HG02973 (cell line): ENCODE data around the gene ASTN1.

ENCODE experiments used
- ATAC-seq: cut with Tn5 transposase; IDR thresholded peaks from one replicate; pipeline ENCODE4 v1.9.1; 2021; ENCODE audit warnings: moderate library complexity; ENCODE audit not compliant: unreplicated experiment

Gene ASTN1

DNA sequence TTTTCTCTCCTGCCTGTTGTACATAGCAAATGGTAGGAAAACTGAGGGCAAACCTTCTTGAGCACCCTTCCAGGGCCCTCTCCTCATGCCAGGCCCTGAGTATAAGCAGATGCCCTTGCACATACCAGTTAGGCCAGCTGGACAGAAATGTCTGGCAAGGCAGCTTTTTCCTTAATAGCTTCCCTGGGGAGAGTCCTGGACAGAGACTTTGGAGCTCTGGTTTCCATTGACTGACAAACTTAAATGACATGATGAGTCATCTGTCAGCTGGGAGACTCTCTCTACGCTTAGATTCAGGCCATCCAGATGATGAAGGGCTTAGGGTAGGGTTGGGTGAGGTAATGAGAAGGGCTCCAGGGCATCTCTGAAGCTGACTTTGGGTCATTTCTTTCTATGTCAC, 317.5 kb downstream of the ASTN1 start:
- ATAC-seq = no peak

DNA sequence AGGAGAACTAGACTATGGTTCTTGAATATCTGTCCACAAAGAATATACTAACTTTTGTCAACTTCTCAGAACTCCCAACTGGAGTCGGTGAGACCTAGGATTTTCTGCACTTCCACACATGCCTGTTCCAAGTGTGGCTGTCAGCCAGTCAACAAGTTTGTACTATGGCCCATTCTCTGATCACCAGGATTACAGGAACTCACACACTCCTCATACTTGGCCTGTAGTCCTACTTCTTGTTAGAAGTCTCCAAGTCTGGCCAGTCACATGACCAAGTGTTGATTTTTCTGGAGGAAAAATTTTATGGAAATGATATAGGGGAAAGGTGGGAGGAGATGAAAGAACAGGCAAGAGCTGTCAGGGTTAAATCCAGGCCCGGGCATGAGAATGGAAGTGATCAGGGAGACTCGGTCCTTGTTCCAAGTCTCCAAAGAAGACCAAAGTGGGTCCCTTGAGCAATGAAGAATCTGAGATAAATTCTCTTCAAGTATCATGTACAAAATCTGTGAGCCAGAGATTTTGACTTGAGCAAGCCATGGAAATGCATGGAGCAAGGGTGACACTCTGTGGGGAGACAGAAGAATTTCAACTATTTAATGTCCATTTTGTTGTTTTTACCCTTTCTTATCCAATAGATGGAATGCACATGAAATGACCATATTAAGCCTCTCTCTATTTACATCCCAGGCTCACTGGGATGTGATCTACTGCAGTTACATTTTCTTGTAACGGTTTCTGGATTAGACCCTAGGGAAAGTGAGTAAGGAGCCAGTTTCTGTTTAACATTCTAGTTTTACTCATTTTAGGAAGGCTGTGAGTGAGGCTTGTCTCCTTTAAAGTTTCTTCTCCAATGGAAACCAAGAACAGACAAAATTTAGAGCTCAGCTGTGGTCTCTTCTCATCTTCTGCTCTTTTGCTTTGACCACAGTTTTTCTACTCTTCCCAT, 320.9 kb downstream of the ASTN1 start:
- ATAC-seq = no peak

DNA sequence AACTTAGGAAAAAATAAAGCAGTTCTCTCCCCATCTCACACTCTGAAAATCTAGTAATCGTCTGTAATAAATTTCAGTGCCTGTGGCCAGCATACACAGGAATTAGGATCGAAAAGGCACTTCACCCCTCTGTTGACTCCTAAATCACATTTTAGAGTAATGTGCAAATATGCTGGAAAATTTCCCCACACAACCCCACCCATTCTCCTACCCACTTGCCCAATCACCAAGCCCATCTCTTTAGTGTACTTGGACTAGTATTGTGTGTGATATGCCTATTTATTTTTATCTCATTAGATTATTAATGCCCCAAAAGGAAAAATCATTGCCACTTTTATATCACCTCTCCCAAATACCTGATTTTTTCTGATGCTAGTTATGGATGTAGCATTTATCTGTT, 323.3 kb downstream of the ASTN1 start:
- no peak for ATAC-seq

DNA sequence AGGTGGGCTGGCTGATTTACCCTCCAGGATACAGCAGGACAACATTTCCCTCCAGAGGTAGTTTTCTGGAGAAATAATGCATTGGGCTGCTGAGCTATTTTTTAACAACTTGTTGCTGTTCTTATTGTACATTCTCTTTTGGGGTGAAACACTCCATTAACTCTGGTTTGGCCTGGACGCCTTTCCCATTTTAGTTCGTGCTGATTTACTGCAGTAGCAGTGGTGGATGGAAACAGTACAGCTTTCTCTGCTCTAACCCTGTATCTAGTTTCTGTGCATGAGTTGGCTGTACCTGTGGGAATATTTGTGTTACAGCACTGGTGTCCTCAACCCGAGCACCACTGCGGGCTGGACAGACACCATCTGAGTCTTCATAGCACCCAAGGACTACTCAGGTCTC, 325.3 kb downstream of the ASTN1 start:
- no peak for ATAC-seq

DNA sequence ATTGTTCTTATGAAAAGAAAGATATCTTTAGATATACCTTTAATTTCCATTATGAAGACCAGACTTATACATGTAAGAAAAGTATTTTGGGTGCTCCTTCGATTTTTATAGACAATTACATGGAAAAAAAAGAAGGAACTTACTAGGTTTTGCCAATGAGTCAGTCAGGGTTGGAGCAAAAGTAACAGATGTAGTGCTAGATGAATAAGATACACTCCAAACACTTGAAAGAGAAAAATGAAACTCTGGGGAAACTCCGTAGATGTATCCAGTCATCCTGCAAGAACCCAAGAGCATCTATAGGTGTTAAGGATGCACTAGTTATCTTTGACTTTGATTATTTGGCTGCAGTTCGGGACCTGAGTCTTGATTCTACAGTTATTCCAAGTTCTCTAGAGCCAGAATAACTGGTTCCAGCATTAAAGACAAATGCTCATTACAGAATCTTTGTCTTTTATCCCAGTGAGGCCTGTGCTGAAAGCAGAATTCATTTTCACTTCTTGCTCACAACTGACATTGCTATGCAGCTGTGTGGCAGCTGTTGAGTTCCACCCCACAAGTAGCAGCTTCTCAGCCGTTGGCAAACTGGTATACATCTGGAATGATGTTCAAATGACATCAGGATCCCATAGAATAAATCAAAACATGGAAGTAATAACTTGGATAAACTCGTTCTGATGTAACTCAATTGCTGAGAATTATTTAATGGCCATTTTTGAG, 326.1 kb downstream of the ASTN1 start:
- no peak for ATAC-seq

DNA sequence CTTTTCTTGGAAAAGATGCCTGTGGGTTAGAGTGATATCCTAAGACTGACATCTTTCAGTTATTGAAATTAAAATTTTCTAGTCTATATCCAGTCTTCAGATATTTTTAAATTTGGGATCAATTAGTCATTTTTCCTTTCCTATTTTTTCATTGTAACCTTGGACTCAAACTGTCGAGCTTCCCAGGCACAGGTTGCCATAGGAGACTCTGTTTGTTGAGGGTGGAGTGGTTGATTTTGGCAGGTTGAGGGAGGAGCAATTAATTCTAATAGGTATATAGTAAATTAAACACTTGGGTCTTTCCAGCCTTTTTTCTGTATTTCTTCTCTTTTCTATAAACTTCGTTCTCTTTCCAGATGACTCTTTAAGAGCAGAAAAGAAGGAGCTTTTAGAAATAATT, 326.8 kb downstream of the ASTN1 start:
- ATAC-seq = no peak

DNA sequence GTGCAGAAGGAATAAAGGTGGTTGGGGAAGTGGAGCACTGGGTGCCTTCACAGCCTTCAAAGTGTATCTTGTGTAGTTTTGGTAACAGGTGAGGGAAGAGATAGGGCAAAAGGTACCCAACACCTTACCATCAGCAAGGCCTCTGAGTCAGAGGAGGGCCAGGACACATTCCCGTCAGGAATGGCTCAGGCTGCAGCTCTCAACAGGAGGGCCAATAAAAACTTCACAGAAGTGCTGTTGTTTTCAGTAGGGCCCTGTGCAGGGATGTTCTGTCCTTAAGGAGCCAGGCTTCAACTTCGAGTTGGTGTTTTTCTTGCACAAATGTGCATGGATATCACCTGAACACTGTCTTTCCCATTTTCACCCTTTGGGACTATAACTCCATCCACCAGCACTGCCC, 333.4 kb downstream of the ASTN1 start:
- ATAC-seq = no peak

DNA sequence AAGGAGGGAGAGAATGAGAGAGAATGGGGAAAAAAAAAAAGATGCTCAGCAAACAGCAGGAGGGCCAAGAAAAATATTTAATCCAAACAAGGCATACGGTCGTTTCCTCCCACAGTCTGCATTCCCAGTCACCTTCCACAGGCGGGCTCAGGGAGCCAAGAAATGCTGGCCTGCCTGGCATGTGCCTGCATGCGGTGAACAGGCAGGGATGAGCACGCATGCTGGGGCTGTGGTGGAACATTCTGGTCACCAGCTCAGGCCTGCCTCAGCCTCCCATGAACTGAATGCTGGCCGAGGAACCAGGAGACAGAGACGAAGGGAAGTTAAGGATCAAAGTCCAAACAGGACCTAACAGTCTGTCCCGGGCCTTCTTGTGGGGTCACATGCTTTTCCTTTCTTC, 335.3 kb downstream of the ASTN1 start:
- ATAC-seq = no peak

DNA sequence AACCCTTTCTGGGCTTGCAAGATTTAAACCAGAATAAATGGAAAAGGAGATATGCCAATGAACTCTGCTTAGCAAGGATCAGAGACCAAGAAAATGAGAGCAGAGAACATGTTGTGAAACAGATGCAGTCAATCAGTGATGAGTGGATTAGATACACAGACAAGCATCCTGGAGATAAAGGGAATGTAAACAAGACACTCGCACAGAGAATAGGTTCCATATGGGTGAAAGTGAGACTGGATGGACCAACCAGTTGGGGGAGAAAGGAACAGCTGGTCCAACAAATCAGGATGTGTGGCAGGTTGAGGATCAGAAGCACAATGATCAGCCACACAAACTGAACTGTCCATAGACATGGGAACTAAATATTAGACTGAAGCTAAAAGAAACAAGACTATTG, 338.2 kb downstream of the ASTN1 start:
- no peak for ATAC-seq

DNA sequence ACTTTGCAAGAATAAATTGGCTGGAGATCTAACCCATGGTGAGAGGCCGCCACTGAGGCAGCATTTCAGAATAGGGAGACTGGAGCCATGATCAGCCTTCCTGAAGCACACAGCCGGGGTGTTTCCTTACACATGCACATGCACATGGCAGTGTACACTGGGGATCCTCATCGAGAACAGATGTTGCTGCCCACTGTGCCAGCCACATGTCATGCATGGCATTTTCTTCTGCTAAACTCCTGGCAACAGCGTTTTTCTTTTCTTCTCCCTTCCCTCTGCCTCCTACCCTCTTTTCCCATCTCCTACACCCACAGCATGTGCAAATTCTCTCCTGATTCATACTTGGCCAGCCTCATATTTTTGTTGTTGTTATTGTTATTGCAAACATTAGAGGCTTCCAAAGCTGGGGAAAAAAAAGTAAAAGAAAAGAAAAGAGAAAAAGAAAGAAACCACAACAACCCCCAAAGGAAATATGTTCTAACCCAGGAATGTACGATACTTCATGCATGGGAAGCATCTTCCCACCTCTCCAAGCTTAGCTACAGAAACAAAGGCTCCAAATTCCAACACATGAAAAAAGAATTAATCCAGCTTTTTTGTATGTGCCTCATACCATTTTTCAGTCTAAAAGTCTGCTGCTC, 344.0 kb downstream of the ASTN1 start:
- ATAC-seq = no peak

DNA sequence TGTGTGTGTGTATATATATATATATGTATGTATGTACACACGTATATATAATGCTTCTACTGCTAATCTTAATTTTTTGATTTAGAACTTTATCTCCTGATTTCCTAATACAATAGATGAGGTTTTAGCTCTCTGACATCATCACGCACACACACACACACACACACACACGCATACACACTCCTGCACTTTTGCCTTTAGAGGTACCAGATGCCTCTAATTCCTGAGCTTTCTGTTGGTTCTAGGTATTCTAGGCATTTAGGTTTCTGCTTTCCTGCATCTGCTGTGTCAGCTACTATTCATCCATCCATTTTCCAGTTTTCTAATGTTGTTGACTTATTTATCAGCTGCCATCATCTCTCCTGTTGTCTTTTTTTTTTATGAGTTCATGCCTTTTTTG, 348.3 kb downstream of the ASTN1 start:
- ATAC-seq = no peak

DNA sequence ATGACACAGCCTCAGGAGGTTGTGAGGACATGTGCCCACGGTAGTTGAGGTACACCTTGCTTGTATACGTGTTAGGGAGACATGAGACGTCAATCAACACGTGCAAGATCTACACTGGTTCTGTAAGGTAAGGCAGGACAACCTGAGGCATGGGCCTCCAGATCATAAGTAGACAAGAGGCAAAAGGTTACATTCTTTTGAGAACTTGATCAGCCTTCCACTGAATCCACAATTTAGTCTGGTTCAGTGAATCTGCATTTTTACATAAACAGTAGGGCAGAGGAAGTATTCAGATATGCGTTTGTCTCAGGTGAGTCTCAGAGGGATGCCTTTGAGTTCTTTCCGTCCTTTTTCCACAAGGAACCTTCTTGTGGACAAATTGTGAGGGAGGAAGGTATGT, 348.9 kb downstream of the ASTN1 start:
- ATAC-seq = no peak

DNA sequence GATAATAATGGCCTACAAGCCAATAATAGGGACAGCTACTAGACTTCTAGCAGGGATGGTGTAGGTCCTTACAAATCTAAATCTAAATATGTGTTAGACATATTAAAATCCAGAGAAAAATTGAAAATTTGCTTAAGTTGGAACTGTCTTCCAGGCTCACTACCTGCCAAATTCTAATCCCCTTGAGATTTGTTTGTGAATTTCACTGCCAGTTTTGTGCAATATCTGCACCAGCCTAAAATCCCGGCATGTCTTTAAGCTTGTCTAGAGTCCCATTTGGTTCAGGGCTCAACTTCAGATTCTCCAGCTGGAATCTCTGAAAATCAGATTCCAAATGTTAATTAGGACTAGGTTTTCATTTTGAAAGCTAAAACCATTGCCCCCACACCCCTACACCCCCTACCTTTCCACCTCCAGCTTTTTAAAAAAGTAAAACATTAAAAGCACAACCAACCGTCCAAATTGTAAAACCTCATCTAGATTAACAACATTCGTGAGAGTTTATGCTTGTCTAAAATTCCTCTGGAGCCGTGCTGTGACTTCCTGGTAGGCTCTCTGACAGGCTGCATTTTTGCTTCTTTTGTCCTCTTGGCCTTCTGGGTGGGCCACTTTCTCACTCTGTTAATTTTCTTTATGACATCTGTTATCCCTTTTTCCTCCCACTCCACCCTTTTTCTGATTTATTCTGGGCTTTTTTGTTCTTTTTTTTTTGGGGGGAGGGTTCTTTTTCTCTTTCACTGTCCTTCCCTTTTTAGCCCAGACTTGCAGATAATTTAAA, 352.8 kb downstream of the ASTN1 start:
- no peak for ATAC-seq

DNA sequence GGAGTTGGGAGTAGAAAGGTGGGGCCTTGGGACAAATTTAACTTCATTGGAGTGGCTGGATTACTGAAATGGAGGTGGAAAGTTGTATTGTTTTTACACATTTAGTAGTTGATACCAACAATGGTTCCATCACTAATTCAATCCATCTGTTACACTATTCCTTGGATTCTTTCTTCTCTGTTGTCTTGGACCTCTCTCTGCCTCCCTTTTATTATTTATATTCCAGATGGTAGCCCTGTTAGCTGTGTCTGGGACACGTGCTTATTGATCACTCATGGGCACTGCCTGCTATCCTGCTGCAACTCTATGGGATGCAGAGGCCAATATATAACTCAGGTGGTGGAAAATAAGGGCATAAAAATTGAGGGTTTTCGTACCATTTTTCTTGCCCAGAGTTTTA, 355.2 kb downstream of the ASTN1 start:
- no peak for ATAC-seq
